CD4-positive, alpha-beta T cell treated with Interleukin-2 at 100 ng/mL for 4 hours (primary cell): ENCODE measurements around the gene AIF1L.
A peak's percentile ranks its signal among the peaks of the same experiment; 100 is the strongest.

Experiments used
- DNase-seq: peaks from one replicate; pipeline ENCODE4 v3.0.0-alpha.2; 2020; ENCODE audit warnings: low spot score

AIF1L gene

GRCh38 chr9:131096269-131097125 is at the start of gene AIF1L:
TSS of gene AIF1L (plus strand) at chr9:131096531. CDS start at chr9:131096630, 99 bp downstream.
- no peak for DNase-seq

GRCh38 chr9:131046581-131047202 is 49.6 kb upstream of the AIF1L start:
- DNase-seq = peak; percentile 62

GRCh38 chr9:131048332-131048731 is 48.0 kb upstream of the AIF1L start:
- no peak for DNase-seq

GRCh38 chr9:131048820-131049219 is 47.5 kb upstream of the AIF1L start:
- DNase-seq = no peak

GRCh38 chr9:131049829-131050715 is 46.3 kb upstream of the AIF1L start:
- no peak for DNase-seq

GRCh38 chr9:131050831-131051230 is 45.5 kb upstream of the AIF1L start:
- no peak for DNase-seq

- DNase-seq = no peak
Measured at GRCh38 chr9:131051592-131052517, 44.5 kb upstream of the AIF1L start.

GRCh38 chr9:131053896-131054295 is 42.4 kb upstream of the AIF1L start:
- DNase-seq = no peak

GRCh38 chr9:131056781-131057506 is 39.4 kb upstream of the AIF1L start:
- DNase-seq = no peak

GRCh38 chr9:131060900-131061630 is 35.3 kb upstream of the AIF1L start:
- DNase-seq = no peak

- DNase-seq = no peak
Measured at GRCh38 chr9:131062969-131063368, 33.4 kb upstream of the AIF1L start.

GRCh38 chr9:131065599-131065998 is 30.7 kb upstream of the AIF1L start:
- DNase-seq = no peak

- no peak for DNase-seq
Measured at GRCh38 chr9:131067625-131068024, 28.7 kb upstream of the AIF1L start.

- DNase-seq = no peak
Measured at GRCh38 chr9:131068076-131068816, 28.1 kb upstream of the AIF1L start.

GRCh38 chr9:131069699-131070098 is 26.6 kb upstream of the AIF1L start:
- DNase-seq = no peak

GRCh38 chr9:131072107-131072870 is 24.0 kb upstream of the AIF1L start:
- no peak for DNase-seq

GRCh38 chr9:131072871-131073237 is 23.5 kb upstream of the AIF1L start:
- no peak for DNase-seq

- no peak for DNase-seq
Measured at GRCh38 chr9:131076347-131077195, 19.8 kb upstream of the AIF1L start.
